HG02763 (cell line): Measurements from ENCODE around the gene ZBTB16.

ENCODE experiments used
- ATAC-seq: cut with Tn5 transposase; IDR thresholded peaks from one replicate; pipeline ENCODE4 v1.9.1; 2021; ENCODE audit warnings: mild to moderate bottlenecking, moderate library complexity; ENCODE audit not compliant: unreplicated experiment

ZBTB16 gene

GRCh38 chr11:114290503-114291235 is 231.2 kb downstream of the ZBTB16 start:
- ATAC-seq = no peak

DNA sequence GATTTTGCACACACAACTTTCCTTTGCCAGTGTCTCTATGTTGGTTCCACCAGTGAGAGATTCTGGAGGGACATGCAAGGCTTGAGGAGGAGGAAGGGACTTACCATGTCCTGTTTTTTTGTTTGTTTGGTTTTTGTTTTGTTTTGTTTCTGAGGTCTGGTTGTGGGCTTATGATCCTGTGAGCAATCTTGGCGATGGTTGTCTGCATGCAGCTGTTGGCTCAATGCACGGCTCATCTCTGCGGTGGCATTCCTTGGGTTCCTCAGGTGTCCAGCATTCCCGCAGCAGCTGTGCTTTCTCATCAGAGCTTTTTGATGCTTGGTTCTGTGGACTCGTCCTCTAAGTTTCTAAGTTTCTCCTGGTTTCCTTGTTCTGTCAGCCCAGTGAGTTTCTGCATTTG is 231.9 kb downstream of the ZBTB16 start:
- no peak for ATAC-seq

DNA sequence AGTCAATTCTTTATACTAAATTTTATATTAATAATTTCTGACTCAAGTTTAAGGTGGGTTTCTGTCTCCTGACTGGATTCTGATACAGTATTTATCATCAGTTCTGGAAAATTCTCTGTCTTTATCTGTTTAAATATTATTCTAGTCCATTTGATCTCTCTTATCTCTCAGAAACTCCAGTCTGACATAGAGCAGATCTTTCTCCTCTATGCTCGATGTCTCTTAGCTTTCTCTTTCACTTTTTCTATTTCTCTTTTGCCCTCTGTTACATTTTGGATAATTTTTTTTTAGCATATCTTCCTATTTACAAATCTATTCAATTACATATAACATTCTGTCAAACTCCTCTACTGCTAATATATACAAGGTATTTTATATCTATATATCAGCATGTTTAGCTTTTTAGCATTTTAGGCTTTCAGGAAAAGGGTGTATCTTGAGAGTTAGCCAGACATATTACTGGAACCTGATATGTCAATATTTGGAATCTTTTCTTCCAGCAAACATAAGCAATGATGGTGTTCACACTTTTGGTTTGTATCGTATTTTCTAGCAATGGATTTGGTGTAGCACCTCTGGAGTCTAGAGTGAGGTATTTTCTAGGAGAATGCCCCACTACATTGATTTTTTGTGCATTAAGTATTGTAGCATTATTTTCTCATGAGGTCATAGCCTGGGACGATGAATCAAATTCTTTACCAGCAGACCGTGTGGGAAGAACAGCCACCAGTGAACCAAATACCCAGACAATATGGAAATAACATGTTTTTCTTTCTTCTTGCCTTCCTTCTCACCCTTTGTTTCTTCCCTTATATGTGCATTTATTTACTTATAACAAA is 232.6 kb downstream of the ZBTB16 start:
- ATAC-seq = no peak

GRCh38 chr11:114293201-114293711 is 233.7 kb downstream of the ZBTB16 start:
- ATAC-seq = no peak

DNA sequence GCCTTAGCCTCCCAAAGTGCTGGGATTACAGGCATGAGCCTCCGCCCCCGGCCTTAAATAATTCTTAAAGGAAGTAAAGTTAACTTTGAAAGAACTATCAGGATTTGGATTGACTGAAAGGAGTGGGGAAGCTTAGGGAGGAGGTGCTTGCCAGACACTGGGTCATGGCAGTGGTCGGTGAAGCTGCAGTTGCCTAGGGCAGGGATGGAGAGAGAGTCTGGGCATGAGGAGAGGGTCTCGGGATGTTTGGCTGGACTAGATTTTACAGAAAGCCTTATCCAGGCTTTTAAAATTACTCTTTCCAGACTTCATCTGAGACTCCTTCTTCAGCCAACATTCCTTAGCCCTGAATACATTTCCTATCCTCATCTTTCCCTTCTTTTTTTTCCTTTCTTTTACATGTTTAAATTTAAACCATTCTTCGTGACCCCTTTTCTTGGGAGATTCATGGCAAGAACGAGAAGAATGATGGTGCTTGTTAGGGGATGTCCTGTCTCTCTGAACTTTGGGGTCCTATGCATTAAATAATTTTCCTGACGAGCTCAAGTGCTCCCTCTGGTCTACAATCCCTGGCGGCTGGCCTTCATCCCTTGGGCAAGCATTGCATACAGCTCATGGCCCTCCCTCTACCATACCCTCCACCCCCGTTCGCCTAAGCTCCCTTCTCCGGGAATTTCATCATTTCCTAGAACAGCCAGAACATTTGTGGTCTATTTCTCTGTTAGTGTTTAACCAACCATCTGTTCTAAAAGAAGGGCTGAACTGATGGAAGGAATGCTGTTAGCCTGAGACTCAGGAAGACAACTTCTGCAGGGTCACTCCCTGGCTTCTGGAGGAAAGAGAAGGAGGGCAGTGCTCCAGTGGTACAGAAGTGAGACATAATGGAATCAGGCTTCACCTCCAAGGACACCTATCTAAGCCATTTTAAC is 236.4 kb downstream of the ZBTB16 start, which contains the start of gene NNMT:
TSS of gene NNMT (plus strand) at position 724 of the 929 bp plus-strand sequence. CDS start at position 882, 158 bp downstream.
- no peak for ATAC-seq

DNA sequence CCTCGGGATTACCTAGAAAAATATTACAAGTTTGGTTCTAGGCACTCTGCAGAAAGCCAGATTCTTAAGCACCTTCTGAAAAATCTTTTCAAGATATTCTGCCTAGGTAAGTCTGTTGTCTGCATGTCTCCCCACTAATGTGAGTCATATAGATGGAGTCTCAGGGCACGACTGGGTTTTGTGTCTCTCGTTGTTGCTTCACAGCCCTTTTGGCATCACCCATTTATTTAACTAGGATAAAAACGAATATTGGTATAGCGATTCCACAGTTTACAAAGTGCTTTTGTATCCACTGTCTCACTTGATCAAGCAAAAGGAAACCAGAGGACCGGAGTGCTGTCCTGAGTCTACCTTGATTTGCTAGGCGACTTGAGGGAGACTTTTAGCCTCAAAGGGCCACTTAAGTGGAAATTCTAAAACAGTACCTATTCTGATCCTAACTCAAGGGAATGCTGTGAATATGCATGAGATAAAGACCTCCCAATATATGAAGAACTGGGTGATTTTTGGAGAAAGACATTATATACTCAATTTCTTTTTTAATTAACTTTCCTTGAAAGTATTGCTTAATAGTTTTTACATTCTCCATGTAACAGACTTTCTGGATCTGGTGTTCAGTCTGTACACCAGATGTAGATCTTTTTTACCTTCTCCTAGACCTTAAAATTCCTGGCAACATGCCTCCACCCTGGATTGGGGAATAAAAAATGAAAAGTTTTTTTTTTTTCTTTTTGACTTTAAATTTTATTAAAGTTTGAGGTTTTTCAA is 237.3 kb downstream of the ZBTB16 start:
- ATAC-seq = no peak

DNA sequence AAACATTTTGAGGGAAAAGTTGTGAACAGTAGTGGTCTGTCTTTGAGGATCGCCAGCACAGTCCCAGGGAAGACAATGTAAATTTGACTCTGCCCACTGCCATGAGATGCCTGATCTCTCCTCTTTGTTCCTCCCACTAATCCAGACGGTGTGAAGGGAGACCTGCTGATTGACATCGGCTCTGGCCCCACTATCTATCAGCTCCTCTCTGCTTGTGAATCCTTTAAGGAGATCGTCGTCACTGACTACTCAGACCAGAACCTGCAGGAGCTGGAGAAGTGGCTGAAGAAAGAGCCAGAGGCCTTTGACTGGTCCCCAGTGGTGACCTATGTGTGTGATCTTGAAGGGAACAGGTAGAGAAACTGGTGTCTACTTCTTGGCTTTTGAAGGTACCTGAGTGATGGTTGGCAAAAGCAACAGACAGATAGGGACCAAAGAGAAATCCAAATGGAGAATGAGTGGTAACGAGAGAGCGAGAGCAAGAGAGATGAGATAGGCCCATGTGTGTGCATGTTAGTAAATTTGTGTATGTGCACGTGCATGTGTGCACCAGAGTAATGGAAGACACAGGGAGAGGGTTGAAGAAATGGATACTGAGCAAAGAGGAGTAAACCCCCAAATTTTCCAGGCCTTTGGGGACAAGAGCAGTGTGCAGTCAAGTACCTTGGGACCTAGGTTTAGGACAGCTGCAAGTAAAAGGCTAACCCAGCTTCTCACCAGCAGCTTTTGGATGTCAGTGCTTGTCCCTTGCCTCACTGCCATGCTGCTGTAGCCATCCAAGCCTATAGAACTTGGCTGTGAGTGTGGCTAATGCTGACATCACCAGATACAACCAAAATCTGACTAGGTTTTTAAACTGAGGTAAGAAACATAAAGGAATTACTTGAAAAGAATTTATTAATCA is 238.5 kb downstream of the ZBTB16 start:
- ATAC-seq = no peak

- ATAC-seq = no peak
These were observed 239.2 kb downstream of the ZBTB16 start for GRCh38 chr11:114298710-114299109.
